HG03439 (cell line): ENCODE measurements around the gene STRA8.
A peak's percentile ranks its signal among the peaks of the same experiment; 100 is the strongest.

Source experiments
- ATAC-seq: cut with Tn5 transposase; IDR thresholded peaks from one replicate; pipeline ENCODE4 v1.9.1; 2021; ENCODE audit warnings: mild to moderate bottlenecking, moderate library complexity; ENCODE audit not compliant: unreplicated experiment

The STRA8 gene

DNA sequence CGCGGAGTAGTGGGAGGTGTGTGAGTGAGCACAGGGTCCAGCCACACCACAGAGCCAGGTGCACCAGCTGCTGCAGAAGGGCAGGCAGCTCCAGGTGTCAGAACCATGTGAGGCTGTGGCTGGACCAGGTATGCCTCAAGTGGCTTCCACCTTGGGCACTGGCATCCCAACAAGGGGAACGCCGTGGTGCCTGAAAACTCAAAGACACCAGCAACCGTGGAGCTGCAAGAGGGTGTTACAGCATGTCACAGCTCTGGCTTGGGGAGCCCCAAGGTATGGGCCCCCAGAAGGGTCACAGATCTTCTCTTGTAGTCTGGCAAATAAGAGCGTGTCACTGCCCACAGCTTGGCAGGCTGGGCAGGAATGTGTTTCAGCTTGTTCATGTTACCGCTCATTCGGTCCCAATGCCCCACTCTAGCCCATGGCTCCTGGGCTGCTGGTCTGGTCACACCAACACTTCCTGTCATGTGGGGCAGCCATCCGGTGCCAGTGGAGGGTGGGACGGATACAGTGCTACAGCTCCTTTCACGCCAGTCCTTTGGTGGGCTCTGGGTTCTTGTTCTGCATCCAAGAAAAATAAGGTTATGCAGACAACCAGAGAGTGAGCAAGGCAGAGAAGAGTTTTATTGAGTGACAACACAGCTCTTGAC lies 29.8 kb downstream of the STRA8 start:
- no peak for ATAC-seq

DNA sequence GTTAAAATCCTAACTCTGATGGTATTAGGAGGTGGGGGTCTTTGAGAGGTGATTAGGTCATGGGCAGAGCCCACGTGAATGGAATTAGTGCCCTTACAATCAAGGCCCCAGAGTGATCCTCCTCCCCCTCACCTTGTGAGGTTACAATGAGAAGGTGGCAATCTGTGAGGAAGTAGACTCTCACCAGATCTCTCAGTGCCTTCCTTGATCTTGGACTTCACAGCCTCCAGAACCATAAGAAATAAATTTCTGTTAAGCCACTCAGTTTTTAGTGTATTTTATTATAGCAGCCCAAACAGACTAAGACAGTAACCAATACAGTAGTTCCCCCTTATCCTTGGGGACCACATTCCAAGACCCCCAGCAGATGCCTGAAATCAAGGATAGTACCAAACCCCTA lies 32.0 kb downstream of the STRA8 start:
- no peak for ATAC-seq

DNA sequence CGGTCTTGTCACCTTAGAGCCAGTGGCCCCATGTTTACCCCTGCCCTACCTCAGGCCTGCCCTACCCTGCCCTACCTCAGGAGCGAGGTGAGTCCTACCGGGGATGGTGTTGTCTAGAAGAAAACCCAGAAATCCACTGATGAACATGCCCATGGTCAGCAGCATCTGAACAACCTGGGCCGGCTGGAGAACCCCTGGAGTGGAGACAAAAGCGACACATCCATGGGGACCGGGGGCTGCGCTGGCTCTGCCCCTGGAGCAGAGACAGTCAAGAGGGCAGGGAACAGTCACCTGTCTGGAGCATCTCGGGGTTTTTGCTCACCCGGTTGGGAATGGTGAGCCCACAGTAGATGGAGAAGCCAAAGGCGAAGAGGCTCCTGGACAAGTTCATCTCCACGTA lies 36.3 kb downstream of the STRA8 start:
- no peak for ATAC-seq

DNA sequence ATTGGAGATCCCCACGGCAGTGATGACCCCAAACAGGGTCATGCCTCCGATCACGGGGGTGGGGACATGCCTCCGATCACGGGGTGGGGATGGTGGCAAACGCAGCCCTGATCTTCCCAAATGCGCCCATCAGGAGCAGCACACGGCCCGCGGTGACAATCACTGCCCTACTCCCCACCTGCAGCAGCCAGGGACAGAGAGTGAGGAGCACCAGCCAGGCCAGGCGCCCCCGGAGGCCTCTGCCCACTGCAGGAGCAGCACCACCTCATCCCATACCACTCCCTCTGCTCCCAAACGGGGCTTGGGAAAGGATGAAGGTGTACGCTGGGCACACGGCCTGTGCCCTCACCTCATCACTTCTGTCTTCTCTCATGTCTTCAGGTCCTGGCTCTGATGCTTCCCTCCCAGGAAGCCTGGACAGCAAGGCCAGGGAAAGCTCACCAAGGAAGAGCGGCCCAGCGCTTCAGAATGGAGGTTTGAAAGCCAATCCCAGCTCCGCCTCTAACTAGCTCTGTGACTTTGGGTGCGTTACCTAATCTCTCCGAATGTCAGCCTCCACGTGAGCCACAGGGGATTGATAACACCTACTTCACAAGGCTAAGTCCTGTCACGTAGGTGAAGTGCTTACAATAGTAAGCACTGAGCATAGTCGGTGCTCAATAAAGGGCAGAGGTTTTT lies 37.1 kb downstream of the STRA8 start:
- ATAC-seq, result no peak

DNA sequence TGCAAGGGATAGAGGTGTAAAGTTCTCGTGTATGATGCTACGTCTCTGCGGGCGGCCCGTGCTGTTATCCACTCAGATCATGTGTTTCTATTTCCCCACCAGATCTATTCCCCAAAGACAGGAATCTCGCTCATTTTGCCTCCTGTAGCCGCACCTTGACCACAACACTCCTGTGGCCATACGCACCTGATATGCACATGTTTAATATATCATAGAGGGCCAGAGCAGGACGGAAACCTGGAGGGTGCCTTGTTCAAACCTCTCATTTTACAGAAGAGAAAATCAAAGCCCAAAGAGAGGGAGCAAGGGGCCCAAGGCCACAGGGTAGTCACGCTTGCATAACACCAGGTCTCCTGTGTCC lies 37.6 kb downstream of the STRA8 start:
- ATAC-seq, result no peak

DNA sequence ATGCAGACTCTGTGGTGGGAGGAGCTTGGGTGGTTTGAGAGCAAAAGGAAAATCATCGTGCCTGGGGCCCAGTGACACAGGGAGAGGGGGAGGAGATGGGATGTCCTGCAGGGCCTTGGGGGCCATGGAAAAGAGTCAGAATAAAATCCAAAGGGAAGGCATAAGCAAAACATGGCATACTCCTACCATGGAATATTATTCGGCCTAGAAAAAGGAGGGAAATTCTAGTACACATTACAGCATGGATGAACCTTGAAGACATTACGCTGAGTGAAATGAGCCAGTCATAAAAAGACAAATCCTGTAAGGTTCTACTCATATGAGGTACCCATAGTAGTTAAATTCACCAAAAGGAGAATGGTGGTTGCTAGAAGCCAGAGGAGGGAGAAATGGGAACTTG lies 38.7 kb downstream of the STRA8 start:
- no peak for ATAC-seq

DNA sequence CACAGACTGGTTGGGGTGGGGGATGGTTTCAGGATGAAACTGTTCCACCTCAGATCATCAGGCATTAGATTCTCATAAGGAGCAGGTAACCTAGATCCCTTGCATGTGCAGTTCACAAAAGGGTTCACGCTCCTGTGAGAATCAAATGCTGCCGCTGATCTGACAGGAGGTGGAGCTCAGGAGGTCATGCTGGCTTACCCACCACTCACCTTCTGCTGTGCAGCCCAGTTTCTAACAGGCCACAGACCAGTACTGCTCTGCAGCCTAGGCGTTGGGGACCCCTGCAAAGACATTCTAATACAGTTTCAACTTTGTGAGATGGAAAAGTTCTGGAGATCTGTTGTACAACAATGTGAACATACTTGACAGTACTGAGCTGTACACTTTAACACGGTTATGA lies 39.9 kb downstream of the STRA8 start:
- no peak for ATAC-seq

DNA sequence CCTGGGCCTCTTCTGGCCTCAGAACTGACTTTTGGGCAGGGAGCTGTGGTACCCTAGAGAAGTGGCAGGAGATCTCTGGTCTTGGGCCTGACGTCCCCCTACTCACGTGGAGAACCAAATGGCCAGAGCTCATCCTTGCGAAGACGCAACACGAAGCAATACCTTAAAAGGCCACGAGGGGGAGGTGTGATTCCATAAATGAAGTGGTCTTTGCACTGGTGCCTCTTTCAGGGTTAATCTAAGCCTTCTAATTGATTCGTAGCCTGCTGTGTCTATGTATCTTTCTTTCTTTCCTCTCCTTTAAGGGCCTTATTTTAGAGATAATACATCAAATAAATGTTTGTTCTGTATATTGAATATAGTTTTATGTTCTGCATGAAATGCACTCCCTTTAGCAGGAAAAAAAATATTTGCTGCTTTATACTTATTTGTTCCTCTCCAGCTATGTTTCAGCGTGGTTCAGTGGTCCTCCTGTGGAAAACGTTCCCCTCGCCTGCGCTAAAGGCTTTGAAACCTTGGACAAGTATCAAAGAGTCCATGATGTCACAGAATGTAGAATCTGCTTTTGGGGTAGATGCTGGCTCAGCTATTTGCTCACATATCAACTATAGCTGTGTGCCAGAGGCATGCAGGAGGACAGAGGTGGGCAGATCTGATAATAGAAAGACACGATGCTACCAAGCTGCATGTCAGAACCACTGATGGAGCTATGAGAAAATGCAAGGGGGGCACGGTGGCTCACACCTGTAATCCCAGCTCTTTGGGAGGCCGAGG lies 41.0 kb downstream of the STRA8 start:
- ATAC-seq, result no peak

DNA sequence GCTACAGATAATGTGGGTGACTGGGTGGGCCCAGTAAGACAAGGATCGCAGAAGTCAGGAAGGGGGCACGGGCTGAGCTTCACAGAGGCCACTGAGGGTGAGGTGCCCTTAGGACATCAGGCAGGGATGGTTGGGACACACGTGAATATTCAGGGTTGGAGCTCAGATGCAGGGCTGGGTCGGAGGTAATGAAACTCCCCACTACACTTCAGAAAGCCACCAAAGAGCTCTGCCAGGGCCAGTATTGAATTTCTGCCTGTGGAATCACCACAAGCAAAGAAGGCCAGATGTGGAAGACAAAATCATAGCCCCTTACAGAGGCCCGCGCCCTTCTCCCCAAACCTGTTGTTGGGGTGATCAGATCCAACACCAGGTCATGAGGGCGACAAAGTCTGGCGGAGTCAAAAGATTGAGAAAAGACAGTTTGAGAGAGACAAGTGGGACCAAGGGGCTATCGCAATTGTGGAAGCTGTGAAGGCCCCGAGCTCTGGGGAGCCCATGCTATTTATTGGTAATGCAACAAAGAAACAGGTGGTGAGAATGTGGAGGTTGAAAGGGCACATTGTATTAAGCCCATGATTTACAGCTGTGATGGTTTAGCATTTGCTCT lies 42.4 kb downstream of the STRA8 start:
- no peak for ATAC-seq

DNA sequence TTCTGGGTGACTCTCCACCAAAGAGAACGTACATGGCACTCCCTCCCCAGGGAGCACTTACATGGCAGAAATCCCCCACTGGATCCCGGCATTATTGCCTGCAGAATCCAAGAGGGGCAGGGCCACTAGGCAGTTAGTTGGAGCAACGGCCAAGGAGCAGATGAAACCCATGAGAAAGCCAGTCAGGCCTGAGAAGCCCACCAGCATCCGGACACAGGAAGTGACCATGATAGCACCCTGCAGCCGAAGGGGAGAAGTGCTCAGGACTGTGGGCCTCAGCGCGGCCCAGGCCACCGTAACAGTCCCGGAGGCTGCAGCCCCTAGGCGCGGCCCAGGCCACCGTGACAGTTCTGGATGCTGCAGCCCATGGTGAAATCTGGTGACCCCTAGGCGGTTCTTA lies 43.5 kb downstream of the STRA8 start:
- no peak for ATAC-seq

DNA sequence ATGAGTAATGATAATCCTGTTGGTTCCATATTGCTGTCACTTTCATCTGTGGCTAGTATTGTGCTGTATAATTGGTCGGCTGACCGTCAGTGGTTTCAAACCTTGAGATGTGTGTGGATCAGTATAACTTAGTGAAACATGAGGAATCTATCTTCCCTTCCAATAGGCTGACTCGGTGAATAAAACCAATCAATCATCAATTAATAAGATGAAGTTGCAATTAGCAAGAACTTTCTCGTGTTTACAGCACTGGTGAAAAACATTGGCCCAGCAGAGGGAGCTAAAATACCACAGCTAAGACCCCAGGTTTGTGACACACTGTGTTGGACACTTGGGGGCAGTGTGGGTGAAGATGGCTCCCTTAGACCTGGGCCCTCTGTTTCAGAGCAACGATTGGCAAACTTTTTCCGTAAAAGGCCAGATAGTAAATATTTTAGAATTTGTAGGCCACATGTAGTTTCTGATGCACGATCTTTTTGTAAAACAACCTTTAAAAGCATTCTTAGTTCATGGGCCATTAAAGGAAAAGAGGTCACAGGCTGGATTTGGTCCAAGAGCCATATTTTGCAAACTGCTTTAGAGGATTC lies 47.8 kb downstream of the STRA8 start:
- ATAC-seq, result peak; percentile 92

DNA sequence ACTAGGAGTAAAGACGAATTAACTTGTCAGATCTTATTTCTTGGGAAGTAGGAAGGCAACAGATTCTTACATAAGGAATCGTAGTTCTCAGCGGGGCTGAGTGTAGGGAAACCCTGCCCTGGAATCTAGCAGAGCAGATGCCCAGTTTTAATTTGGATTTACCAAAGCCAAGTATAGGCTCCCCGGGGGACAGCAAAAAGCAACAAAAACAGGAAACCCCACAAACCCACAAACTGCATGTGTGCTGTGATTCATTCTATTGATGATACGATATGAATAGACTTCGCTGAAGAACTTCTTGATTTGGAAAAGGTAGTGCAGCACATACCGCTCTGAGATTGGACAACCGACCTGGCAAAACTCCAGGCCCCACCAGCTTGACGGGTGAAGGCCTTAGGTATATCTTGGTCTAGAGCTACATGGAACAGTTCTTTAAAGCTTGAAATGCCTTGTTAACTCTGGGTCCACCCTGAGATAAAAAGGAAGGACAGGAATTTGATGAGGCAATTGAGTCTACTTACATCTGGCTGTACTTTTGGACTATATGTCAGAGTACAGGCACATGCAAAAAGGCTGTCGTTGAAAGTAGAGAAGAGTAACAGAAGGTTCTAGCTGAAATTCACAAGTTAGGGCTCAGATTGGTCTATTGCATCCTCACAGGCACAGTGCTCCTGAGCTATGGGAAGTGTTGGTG lies 49.1 kb downstream of the STRA8 start:
- ATAC-seq, result no peak

DNA sequence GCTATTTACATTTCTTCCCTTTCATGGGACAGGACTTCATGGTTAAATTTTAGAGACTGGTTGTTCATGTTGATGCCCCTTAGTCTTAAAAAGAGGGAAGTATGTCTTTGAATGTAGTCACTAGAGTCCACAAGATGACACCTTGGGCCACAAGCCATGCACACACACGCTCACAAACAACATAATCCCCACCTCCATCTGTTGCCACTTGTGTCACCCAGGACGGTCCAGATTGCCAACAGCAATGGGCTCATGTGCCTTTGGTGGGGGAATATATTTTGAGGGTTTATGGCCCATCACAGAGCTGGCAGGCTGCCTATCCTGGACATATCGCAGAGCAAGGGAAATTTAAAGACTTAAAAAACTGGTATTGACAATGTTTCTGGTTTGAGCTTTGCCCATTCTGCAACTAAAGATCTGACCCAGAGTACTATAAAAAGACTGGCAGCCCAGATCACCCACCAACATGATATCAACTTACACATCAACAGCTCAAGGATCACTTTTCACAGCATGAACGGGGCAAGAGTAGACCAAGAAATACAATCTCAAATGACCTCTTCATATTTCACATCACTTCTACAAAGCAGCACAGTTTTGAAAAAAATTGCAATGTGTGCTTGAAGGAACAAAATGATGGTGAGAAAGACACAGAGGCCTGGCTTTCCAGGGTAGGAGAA lies 50.5 kb downstream of the STRA8 start:
- ATAC-seq, result no peak

DNA sequence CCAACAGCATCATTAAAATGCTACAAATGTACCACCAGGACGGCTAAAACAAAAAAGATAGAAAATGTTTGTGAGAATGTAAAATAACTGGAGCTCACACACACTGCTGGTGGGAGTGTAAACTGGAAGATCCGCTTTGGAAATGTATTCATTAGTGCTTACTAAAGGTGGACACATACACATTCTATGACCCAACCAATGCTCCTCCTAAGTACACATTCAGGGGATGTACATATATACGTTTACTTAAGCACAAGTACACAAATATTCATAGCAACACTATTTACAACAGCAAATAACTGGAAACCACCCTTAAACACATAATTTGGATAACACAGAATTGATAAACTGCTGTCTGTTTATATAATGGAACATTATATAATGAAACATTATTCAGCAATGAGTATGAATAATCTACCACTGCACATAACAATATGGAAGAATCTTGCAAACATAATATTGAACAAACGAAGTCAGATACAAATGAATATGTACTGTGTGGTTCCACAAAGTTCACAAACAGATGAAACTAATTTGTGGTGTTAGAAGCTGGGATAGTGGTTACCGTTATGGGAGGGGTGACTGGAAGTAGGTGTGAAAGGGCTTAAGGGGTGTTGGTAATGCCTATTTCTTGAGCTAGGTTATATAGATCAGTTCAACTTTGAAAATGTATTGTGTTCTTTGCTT lies 52.1 kb downstream of the STRA8 start:
- no peak for ATAC-seq

DNA sequence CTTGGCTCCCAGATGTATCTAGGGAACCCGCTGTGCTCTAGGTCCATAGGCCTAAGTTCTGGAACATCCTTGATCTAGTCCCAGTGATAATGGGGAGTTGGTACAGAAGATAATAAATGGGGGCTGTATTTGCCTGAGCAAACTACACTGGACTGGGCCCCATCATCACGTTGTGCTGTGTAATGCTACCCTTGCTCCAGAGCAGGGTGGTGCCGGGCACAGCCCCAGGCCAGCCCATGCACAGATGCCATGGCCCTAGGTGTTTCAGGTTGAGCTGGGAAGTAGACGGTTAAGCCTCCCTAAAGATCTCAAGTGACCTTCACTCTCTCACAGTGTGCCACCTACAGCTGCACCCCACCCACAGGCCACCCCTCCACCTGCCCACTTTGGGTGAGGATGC lies 53.2 kb downstream of the STRA8 start:
- no peak for ATAC-seq

DNA sequence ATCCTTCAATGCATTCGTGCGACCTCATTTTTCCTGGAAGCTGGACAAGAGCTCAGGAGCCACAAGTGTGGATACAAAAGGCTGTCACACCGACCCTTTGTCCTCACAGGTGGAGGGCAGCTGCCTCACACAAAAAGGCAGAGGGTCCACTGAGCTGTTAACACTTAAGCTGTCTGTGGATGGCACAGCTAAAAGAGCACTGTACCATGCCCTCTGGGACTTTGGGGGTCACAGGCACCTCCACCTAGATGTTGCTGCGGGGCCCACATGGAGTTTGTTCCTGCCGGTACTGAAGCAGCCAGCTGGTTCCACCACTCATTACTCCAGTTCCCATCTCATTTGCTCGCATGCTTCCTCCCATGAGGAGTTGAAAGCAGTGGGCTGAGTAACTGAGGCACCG lies 57.0 kb downstream of the STRA8 start:
- no peak for ATAC-seq

DNA sequence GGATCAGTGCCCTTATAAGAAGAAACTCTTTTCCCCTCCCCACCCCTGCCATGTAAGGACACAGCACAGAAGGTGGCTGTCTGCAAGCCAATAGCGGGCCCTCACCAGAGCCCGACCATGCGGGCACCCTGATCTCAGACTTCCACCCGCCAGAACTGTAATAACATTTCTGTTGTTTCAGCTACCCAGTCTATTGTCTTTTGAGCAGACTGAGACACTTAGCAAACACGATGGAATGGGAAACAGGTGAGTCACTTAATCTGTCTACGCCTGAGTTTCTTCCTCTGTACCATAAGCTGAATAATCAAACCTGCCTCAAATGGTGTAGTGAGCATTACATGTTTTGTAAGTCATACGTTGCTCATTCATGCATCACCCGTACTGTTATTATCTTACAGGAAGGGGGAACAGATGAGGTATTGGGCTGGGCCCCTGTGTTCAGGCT lies 58.2 kb downstream of the STRA8 start:
- no peak for ATAC-seq

DNA sequence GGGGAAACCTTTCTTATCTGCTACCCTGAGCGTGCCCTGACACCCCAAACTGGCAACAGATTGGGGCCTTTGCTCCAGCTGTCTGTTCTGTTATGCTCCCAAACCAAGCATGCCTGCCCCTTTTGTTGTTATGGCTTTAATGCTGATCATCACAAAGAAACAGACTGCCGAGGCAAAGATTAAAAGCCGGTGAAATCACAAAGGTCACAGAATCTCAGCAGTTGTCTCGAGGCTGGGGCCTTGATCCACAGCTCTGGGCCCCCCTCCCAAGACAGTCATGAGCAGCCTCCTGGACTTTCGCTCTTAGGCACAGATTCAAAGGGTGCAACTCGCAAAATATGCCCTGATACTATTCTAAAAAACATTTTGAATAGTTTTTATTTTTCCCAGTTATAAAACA lies 65.6 kb downstream of the STRA8 start:
- ATAC-seq, result no peak

DNA sequence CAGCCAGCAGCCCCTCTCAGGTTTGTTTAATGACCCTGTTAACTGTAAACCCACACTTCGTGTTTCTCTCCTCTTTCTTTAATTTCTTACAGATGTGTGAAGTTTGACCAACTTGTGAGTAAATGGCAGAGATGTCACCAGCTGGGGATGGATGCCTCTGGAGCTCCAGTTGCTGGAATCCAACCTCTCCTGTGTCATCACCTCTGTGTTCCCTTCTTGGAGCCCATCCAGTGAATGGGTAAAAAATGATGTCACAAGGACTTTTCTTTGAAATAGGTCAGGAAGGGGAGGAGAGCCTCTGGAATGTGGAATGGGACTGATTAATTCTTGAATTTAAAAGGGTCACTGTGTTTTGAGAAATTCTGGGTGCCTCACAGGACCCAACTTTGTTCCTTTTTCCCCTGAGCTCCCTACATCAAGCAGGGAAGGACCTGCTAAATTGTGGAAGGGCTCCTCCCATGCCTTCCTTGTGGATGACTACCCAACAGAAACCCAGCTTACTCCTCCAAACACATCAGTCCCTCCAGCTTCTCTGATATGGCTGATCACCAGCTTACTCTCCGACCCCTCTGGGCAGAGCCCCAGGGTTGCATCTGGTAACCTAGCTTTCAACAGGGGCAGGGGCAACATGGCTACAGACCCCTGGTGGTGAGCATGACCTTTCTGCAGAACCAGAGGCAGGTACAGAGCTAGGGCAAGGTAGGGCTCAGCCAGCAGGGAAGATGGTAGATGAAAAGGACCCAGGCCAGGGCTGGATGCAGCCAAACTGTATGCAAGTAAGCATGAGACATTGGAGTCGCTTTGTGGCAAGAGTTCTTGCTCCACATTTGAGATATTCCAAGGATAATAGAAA lies 67.5 kb downstream of the STRA8 start:
- no peak for ATAC-seq
